Retina (tissue), 1 donor: ENCODE results near the gene ADORA2A.

Source experiments
- DNase-seq: peaks from one replicate; pipeline ENCODE4 v3.0.0-alpha.2; 2016

The ADORA2A gene

GRCh38 chr22:24419475-24419850, 7.9 kb upstream of the ADORA2A start:
- DNase-seq: no peak

GRCh38 chr22:24420072-24420976, 7.1 kb upstream of the ADORA2A start:
- peak; percentile 54 for DNase-seq

GRCh38 chr22:24420977-24421343, 6.4 kb upstream of the ADORA2A start:
- no peak for DNase-seq

DNA sequence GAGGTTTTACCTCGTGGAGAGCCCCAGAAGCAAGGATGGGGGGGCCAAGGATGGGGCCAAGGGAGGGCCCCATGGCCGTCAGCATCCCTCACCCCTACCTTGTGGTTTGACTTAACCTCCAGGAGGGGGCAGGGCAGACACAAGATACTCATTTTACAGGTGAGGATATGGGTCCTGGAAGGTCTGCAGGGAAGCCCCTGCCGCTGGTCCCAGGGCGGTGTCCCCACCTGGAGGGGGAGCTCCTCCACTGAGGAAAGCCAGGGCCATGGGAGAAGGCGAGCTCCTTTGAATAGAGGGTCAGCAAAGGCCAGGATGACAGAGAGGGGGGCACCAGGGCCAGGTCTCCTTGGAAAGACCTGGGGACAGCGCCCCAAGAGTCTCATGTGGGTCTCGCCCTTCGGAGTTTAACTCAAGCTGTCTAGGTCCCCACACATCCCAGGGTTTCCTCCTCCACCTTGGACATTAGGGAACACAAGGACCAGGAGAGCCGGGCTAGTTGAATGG, 5.9 kb upstream of the ADORA2A start:
- DNase-seq: no peak

DNA sequence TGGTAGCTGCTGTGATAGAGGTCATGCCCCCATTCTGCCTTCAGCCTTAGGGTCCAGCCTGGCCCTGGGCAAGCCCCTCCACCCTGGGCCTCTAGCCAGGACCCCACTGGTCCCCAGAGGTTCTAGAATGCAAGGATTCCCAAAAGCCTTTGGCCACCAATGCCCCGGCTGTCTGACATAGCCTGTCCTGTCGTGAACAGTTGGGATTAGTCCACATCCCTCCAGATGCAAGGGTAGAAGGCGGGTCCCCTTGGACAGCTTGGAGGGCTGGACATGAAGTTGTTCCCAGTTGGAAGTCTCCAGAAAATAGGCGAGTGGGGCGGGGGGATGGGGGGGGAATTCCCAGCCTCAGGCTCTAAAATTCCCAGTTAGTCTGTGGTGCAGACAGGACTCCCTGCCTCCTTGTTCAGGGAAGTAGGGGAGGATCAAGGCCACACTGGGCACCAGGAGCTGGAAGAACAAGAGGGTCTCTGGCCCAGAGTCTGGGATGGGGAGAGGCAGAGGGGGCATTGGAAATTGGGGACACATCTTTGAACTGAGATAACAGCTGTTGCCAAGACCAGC, 5.2 kb upstream of the ADORA2A start:
- DNase-seq: no peak

- peak; percentile 59 for DNase-seq
These were observed 3.8 kb upstream of the ADORA2A start for GRCh38 chr22:24423519-24424000.

DNA sequence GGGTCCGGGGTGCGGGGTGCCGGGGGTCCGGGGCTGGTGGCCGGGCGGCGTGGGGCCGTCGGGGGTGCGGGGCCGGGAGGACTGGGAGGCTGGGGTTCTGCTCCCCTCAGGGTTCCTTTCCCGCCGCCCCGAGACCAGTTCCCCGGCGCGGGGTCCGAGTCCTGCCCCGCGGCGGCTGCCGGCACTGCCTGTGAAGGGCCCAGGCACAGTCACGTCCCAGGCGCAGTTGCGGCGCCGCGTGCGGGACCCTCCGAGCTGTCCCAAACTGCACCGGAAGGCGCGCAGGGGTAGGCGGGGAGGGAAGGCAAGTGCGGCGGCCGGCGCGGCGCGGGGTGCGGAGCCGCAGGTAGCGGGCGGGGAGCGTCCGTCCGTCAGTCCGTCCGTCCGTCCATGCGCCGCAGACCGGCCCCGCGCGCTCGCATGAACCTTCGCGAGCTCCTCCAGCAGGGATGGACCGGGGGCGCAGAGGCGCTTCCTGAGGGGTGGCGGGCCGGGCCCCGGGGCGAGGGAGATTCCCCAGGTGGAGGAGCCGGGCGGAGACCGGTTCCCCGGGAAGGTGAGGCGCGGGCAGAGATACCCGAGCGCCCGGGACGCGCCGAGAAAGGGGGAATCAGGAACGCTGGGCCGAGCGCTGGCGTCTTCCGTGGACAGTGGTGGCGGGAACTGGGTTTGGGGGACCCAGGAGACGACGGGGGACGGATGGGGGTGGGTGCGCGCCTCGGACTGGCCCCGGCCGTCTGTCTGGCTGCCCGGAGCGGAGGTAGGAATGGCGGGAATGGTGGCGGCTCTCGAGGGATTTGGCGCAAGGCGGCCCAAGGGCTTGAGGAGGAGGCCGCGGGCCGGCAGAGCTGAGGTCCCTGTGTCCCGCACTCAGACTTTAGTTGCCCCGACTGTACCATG, 3.1 kb upstream of the ADORA2A start:
- peak; percentile 48 for DNase-seq

DNA sequence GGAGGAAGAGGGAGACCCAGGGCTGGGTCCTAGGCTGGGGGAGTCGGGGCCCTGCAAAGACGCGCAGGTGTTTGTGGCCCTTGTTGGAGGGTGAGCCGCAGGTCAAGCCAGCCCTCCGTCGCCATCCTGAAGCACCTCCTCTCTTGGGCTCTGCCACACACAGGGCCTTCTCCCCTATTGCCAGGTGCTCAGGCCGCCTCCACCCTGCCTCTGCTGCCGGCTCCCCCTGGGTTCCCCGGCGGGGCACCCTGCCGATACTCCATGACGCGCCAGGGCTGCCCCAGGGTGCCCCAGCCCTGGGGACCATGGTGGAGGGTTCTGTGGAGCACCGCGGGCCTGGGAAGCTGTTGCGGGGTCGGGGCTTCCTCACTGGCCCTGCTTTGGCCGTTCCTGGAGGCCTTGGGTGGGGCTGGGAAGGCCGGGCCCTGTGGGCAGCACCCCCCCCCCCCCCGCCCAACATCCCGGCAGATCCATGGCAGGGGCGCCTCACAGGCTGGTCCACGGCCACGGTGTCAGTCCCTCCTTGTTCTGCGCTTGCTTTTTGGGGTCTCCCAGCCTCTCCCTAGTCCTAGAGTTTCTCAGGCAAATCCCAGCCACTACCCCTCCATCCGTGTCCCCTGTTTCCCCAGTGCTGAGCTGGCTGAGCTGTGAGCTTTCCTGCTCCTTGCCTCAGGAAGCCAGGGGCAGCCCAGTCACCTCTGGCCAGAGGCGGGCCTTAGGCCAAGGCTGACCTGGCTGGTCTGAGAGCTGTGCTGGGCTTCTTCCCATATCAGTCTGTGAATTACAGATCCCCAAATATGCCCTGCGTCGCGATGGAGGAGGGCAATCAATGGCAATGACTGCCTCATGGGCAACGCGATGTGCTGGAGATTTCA, 2.3 kb upstream of the ADORA2A start:
- no peak for DNase-seq

GRCh38 chr22:24426436-24426835, 963 bp upstream of the ADORA2A start:
- DNase-seq: no peak

DNA sequence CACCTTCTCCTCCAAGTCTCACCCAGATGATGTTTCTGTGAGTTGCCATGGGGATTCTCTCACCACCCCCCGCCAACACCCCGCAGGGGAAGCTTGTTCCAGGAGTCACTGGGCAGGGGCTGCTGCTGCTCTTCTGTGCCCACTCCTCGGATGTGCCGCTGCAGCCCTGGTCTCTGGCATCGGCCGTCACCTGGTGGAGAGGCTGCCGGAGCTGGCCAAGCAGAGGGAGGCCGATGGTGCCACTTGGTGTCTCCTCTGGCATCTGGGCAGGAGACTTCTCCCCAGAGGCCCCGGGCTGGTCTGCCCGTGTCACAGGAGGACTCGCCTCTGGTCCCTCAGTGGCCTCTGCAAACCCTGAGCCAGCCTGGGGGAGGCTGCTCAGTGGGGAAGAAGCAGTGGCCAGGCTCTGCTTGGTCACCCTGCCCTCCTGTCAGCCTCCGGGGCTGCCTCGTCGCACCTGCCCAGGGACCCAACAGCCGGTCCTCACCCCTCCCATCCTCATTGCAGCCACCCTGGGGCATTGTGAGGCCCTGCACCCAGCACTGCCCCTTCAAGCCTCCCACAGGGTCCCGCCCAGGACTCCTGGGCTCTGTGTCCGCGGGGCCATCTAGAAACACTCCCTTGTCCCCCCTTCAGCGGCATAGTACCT, 424 bp upstream of the ADORA2A start:
- DNase-seq: no peak

DNA sequence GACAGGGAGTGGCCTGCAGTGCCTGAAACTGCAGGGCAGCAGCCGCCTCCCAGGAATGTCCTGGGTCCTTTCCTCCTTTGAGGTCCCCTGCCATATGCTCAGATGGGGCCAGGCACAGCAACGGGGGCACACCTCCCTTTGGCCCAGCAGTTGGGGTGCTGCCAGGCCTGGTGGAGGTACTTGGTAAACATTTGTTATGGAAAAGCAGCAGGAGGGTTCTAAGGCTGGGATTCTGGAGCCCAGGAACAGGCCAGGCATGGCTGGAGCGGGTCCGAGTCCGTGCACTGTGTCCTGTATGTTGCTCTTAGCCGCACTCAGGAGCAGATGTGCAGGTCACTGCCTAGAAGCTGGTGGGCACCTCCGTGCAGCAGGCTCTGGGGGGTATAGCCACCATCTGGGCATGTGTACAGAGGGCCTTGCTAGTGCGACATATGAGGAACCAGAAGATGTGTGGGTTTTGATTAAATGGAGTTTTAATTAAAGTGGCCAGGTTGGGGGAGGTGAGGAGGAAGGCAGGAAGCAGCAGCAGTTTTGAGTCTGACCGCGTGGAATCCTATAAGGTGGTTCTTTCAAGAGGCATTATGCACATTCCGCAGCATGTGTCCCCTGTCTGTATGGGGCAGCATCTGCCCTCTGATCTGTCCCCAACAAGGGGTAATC, 1.5 kb downstream of the ADORA2A start:
- no peak for DNase-seq

DNA sequence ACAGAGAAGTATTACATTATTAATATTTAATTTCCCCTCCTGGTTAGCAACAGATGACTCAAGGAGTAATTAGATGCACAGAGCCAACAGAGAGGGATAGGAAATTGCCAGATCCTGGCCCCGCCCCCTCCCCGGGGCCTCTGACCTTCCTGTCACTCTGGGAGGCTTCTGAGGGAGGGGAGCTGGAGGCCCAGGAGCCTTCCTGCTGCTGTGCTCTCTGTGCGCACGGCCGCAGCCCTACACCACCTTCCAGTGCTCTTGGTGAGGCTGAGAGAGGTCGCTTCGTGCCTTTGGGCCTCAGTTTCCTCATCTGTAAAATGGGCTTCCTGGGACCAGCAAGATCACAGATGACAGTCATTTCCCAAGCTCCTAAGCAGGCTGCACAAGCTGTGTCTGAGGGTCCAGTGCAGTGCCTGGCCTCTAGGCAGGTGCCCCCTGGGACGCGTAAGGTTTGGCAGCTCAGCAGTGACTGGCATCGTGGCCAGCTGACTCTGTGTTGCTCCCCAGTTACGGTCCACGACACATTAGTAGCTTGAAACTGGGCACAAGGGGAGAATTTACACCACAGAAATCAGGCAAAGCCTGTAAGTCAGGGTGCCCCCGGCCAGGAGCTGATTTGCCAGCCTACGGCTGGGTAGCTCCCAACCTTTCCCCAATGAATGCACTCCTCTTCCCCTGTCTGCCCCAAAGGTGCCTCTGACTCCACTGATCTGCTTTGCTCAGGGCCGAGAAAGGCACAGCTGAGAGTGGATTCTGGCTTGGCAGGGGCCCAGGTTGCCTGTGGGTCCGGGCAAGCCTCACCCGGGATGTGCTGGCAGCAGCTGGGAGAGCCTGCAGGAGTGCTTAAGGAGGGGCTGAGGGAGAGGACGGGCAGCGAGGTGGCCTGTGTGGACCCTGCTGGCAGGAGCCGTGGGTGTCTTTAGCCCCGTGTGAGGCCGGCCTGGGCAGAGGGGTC, 2.3 kb downstream of the ADORA2A start:
- no peak for DNase-seq

GRCh38 chr22:24430431-24431308, 3.3 kb downstream of the ADORA2A start:
- DNase-seq: no peak

DNA sequence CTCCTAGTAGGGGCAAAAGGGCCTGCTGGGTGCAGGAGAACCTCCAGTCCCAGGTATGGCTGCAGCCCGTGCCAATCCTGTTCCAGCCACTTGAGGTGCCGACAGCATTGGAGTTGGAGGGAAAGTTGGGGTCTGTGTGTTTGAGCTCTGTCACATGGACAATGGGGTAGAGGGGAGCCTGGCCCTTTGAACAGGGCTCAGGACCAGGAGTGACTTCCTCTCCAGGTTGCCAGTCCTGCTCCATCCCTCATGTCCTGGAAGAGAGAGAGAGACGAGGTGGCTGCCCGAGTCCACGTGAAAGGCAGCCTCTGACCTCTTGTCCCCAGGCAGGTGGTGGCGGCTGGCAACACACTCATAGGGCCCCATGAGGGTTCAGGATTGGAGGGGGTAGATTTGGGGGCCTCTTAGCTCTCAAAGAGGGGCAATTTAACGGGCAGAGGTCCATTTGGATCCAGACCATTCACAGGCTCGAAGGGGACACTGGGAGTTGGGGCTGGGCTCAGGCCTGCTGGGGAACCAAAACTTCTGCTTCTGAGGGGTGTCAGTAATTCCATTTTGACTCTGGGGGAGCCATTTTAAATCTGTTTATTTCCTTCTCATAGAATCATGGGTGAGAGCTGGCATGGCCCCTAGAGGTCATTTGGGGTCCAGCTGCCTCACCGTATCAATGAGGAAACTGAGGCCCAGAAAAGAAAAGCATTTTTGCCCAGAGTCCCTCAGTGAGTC, 4.1 kb downstream of the ADORA2A start:
- no peak for DNase-seq

GRCh38 chr22:24432059-24432853, 4.9 kb downstream of the ADORA2A start:
- DNase-seq: no peak

DNA sequence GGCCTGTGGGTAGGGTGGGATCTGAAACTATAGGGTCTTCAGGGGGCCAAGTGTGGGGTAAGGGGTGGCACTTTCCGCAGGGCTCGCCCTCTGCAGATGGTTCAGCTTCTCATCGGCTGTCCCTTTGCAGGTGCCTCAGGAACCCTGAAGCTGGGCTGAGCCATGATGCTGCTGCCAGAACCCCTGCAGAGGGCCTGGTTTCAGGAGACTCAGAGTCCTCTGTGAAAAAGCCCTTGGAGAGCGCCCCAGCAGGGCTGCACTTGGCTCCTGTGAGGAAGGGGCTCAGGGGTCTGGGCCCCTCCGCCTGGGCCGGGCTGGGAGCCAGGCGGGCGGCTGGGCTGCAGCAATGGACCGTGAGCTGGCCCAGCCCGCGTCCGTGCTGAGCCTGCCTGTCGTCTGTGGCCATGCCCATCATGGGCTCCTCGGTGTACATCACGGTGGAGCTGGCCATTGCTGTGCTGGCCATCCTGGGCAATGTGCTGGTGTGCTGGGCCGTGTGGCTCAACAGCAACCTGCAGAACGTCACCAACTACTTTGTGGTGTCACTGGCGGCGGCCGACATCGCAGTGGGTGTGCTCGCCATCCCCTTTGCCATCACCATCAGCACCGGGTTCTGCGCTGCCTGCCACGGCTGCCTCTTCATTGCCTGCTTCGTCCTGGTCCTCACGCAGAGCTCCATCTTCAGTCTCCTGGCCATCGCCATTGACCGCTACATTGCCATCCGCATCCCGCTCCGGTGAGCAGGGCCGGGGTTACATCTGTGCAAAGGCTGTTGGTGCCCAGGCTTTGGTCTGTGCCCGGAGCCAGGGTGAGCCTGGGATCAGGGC, 5.8 kb downstream of the ADORA2A start:
- DNase-seq: no peak
